ENCODE measurements around the gene TMOD2. TPM values are rescaled to one million over a fixed set of nuclear protein-coding genes. Genes with fewer than 3 reads are reported as not detected.

Gene TMOD2
- total and polyA plus RNA-seq, 2 of the 8 experiments (the other 6 are each of a cell fraction or from before 2014, with no cell fraction given): 0.80 to 6.5 TPM

DNA sequence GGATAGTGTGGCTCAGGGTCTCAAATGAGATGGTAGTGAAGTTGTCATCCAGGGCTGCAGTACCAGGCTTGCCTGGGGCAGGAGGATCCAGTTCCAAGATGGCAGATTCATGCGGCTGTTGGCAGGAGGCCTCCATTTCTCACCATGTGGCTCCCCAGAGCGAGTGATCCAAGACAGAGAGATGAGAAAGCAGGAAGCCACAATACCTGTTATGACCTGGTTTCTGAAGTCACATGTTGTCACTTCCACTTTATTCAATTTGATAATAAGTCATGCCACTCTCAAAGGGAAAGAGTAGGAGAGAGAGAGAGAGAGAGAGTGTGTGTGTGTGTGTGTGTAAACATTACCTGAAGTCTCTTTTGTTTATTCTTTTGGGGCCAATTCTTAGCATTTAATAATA is 30.1 kb downstream of the TMOD2 start:
- WGBS, 2 experiments (ENCODE audit: extremely low coverage in 1 of 2, insufficient coverage in 1 of 2, insufficient read length in 1 of 2, insufficient replicate concordance in 2 of 2, low coverage in 1 of 2, low lambda C conversion rate in 2 of 2, missing lambda C conversion rate in 1 of 2): 60% methylated on average over 2 of the region's 2 CpGs; no CpG with 5 or more reads in 1 of the 2 experiments
- no peak for FAIRE-seq
- H3K27me3 ChIP-seq (replicated peaks in 1 of 4; ENCODE audit: control insufficient read depth in 3 of 4, extremely low read depth in 1 of 4, insufficient read depth in 3 of 4, low read length in 3 of 4): no peaks in the 10 kb centered on the region
- TF ChIP-seq JUND (IDR thresholded peaks at IDR 0.05; ENCODE audit: low read length) (no peak), FOSL1 (IDR thresholded peaks at IDR 0.05; ENCODE audit: insufficient read depth, low read depth, low read length) (no peak), CREB1 (IDR thresholded peaks at IDR 0.05) (no peak), USF2 (IDR thresholded peaks at IDR 0.05; ENCODE audit: low read length) (no peak), GABPA (IDR thresholded peaks at IDR 0.05; ENCODE audit: borderline replicate concordance, insufficient read depth, low read length) (no peak), TEAD4 (IDR thresholded peaks at IDR 0.05; ENCODE audit: low read depth, low read length) (no peak), CTBP2 (IDR thresholded peaks at IDR 0.05; ENCODE audit: borderline replicate concordance, insufficient read depth, insufficient read length, low read length) (no peak), NRF1 (IDR thresholded peaks at IDR 0.05; ENCODE audit: low read depth, low read length) (no peak), HDAC6 (IDR thresholded peaks at IDR 0.05; ENCODE audit: low read depth, low read length) (no peak)
- TF ChIP-seq, protein P1, sequence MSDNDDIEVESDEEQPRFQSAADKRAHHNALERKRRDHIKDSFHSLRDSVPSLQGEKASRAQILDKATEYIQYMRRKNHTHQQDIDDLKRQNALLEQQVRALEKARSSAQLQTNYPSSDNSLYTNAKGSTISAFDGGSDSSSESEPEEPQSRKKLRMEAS (IDR thresholded peaks at IDR 0.05): no peak
- TF ChIP-seq, protein P2, sequence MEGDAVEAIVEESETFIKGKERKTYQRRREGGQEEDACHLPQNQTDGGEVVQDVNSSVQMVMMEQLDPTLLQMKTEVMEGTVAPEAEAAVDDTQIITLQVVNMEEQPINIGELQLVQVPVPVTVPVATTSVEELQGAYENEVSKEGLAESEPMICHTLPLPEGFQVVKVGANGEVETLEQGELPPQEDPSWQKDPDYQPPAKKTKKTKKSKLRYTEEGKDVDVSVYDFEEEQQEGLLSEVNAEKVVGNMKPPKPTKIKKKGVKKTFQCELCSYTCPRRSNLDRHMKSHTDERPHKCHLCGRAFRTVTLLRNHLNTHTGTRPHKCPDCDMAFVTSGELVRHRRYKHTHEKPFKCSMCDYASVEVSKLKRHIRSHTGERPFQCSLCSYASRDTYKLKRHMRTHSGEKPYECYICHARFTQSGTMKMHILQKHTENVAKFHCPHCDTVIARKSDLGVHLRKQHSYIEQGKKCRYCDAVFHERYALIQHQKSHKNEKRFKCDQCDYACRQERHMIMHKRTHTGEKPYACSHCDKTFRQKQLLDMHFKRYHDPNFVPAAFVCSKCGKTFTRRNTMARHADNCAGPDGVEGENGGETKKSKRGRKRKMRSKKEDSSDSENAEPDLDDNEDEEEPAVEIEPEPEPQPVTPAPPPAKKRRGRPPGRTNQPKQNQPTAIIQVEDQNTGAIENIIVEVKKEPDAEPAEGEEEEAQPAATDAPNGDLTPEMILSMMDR (IDR thresholded peaks at IDR 0.05; ENCODE audit: control extremely low read depth in 1 of 3, insufficient read depth in 1 of 3, low read depth in 1 of 3, low read length in 3 of 3): no peak

More for the DNA sequence above, 30.1 kb downstream of the TMOD2 start:
- Histone ChIP-seq H3K27ac (ENCODE audit: low read depth, low read length) (no peak overlapping the region), H3K79me1 (ENCODE audit: low read depth, low read length) (no peaks in the 10 kb centered on the region), H3K4me2 (ENCODE audit: insufficient read depth in 1 of 2, low read depth in 2 of 2, low read length in 2 of 2) (no peak overlapping the region), H2BK12ac (ENCODE audit: low read depth, low read length) (no peak overlapping the region), H3K23ac (ENCODE audit: insufficient read length) (no peak overlapping the region), H2BK5ac (ENCODE audit: low read depth, low read length) (no peak overlapping the region), H4K91ac (replicated peaks; ENCODE audit: insufficient read length, low read length) (no peak overlapping the region), H3K9ac (replicated peaks in 1 of 4; ENCODE audit: extremely low read depth in 1 of 4, low read depth in 3 of 4, low read length in 3 of 4) (no peak overlapping the region), H3K14ac (ENCODE audit: insufficient read length) (no peak overlapping the region), H3K18ac (ENCODE audit: extremely low read depth, low read length) (no peak overlapping the region), H3K23me2 (ENCODE audit: low read depth, low read length) (no peaks in the 10 kb centered on the region), H3K4me3 (ENCODE audit: extremely low read depth in 1 of 4, insufficient read depth in 2 of 4, low read depth in 3 of 4, low read length in 4 of 4) (no peak overlapping the region), H3K4ac (replicated peaks; ENCODE audit: insufficient read length, low read depth, low read length) (no peak overlapping the region), H2AFZ (ENCODE audit: low read length) (no peak overlapping the region), H4K20me1 (replicated peaks in 1 of 2; ENCODE audit: control insufficient read depth in 1 of 2, insufficient read depth in 2 of 2, low read length in 2 of 2) (no peaks in the 10 kb centered on the region), H3K36me3 (ENCODE audit: control insufficient read depth in 2 of 4, insufficient read depth in 4 of 4, low read length in 3 of 4) (no peaks in the 10 kb centered on the region), H4K5ac (ENCODE audit: insufficient read length, low read depth, low read length) (no peak overlapping the region), H2BK120ac (replicated peaks; ENCODE audit: low read depth, low read length) (no peak overlapping the region), H2AK5ac (ENCODE audit: low read depth, low read length) (no peak overlapping the region), H3K56ac (replicated peaks; ENCODE audit: insufficient read length, low read depth, low read length) (no peak overlapping the region), H3K9me3 (ENCODE audit: insufficient read depth in 2 of 2, low read depth in 1 of 2, low read length in 1 of 2) (no peaks in the 10 kb centered on the region), H3K4me1 (replicated peaks in 1 of 4; ENCODE audit: control insufficient read depth in 3 of 4, insufficient read depth in 4 of 4, low read length in 3 of 4) (no peaks in the 10 kb centered on the region), H3K79me2 (ENCODE audit: control insufficient read depth in 1 of 2, insufficient read depth in 2 of 2, low read length in 2 of 2) (no peaks in the 10 kb centered on the region), H2BK15ac (ENCODE audit: low read length) (no peak overlapping the region), H4K8ac (ENCODE audit: extremely low read depth, insufficient read depth, low read length) (no peak overlapping the region), H2BK20ac (ENCODE audit: low read length) (no peak overlapping the region)
- DNase-seq (ENCODE audit: low read depth in 1 of 2, low spot score in 2 of 2): no peak
- ChIA-PET CTCF (ENCODE audit: partially characterized antibody) (interaction anchor here (1.8 to 9.8 kb wide), 2 partner anchors 122 to 133 kb away, joined by 5 to 243 read pairs; no protein-coding TSS in a partner anchor), POLR2A (ENCODE audit: partially characterized antibody) (no interaction called here)

All from H1 (cell line).